ENCODE measurements around the gene C1GALT1C1L.

- TF ChIP-seq POLR2A (IDR thresholded peaks at IDR 0.05; ENCODE audit: low read depth, low read length) (no peak), CTCF (IDR thresholded peaks at IDR 0.05; ENCODE audit: extremely low read depth in 1 of 2, insufficient read depth in 1 of 2, low read depth in 1 of 2, low read length in 2 of 2) (no peak), MYC (IDR thresholded peaks at IDR 0.05; ENCODE audit: low read depth, low read length) (no peak), GATA2 (IDR thresholded peaks at IDR 0.05; ENCODE audit: insufficient read depth, insufficient read length, low read depth, low read length) (no peak), EZH2 (IDR thresholded peaks at IDR 0.05; ENCODE audit: borderline replicate concordance, low read depth, low read length, severe bottlenecking) (no peak), POLR2AphosphoS5 (IDR thresholded peaks at IDR 0.05; ENCODE audit: insufficient read depth, low read depth, low read length) (no peak), JUN (IDR thresholded peaks at IDR 0.05; ENCODE audit: borderline replicate concordance, insufficient read depth, insufficient read length, low read depth) (no peak), FOS (IDR thresholded peaks at IDR 0.05; ENCODE audit: borderline replicate concordance, insufficient read depth, low read length) (no peak)
Observed at GRCh38 chr2:43715300-43716098, 39.3 kb upstream of the C1GALT1C1L start.

All from endothelial cell of umbilical vein (primary cell).